Activated CD4-positive, alpha-beta T cell treated with anti-CD3 and anti-CD28 coated beads, Interleukin-2, Interleukin-6, amounts not matched to agents 100 ng/mL and 50 ng/mL, durations not matched to agents 16 hours and 8 hours (primary cell): ENCODE results near the gene USP17L10.
A peak's percentile ranks its signal among the peaks of the same experiment; 100 is the strongest.
"Not testable (repeated sequence)": the region's sequence is repeated elsewhere in the genome, so short reads cannot be mapped to it uniquely, and the experiment has no call there.

ENCODE experiments used
- DNase-seq: peaks from one replicate; pipeline ENCODE4 v3.0.0-alpha.2; 2020

Gene USP17L10, protein sequence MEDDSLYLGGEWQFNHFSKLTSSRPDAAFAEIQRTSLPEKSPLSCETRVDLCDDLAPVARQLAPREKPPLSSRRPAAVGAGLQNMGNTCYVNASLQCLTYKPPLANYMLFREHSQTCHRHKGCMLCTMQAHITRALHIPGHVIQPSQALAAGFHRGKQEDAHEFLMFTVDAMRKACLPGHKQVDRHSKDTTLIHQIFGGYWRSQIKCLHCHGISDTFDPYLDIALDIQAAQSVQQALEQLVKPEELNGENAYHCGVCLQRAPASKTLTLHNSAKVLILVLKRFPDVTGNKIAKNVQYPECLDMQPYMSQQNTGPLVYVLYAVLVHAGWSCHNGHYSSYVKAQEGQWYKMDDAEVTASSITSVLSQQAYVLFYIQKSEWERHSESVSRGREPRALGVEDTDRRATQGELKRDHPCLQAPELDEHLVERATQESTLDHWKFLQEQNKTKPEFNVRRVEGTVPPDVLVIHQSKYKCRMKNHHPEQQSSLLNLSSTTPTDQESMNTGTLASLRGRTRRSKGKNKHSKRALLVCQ

DNA sequence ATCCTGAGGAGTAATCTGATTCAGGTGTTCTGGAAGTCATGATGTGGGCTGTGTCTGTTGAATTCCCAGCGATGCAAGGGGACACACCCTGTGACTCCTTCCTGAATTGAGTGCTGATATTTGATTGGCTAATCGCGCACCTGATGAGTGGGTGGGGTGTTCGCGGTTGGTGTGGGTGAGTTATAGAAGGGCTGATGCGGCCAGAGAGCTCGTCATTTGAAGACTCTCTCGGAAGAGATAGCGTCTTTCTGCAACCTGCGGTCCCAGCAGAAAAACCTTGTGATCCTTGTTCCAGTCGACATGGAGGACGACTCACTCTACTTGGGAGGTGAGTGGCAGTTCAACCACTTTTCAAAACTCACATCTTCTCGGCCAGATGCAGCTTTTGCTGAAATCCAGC is at the start of gene USP17L10:
TSS of gene USP17L10 (plus strand) at position 301 of the 400 bp plus-strand sequence. CDS start at position 301, 0 bp downstream.
- DNase-seq = not testable (repeated sequence)

DNA sequence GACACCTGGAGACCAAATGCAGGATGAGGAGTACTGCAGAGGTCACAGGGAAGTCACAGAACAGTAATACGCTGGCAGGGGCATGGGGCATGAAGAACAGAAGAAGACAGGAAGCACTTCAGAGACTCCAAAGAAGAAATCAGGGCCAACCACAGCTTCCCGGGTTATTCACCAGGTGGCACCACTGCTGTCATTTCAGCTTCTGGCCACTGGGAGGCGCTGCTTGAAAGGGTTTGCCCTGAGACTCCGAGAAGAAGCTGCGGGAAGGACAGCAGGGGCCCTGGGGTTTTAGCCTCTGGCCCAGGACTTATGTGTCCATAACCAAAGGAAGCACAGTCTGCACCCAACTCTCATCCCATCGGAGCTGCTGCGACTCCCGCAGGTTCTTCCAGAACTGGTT is 44.5 kb upstream of the USP17L10 start:
- DNase-seq = not testable (repeated sequence)

DNA sequence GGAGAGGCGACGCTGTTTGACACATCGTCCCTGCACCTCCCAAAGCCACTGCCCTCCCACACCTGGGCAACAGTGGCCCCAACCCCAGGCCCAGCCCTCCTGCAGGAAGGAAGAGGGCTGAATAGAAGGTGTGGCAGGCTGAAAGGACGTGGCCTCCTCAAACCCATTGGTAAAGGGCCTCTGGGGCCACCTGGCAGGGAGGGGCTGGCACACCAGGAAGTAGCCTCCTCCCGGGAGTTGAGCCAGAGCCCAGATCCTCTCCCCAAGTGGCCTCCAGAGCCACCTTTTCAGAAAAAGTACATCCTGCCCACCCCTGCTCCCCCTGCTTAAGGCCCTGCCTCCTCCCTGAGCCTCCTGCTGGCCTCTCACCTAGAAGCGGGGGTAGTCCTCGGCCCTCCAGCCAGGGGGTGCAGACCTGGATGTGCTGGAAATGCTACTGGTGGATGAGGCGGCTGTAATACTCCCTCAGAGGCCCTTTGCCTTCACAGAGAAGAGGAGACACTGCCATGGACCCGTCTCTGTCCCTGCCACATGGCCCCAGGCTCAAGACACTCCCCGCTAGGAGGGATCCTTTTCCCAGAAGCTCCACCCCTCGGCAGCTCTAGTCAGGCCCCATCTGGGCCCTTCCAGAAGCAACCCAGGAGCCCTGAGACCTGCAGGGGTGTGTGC is 40.5 kb upstream of the USP17L10 start, which contains the start of gene FAM90A26:
TSS of gene FAM90A26 (plus strand) at position 619 of the 669 bp plus-strand sequence. CDS start 2,764 bp downstream, outside the sequence.
- DNase-seq = not testable (repeated sequence)

DNA sequence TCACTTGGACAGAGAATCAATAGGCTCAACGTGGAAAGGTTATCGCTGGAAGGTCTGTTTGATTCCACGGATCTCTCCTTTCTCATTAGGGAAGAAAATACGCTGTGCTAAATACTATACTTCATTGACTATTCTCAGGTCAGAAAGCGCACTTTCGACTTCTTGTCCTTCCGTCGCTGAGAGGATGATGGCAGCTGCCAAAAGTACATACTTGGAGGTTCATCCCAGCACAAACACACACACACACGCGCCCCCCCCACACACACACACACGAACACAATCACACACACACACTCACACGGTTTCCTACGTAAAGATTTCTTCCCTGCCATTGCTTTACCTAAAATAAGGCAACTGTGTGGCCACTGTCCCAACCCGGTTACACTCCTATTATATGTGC is 4.2 kb downstream of the USP17L10 start:
- not testable (repeated sequence) for DNase-seq

DNA sequence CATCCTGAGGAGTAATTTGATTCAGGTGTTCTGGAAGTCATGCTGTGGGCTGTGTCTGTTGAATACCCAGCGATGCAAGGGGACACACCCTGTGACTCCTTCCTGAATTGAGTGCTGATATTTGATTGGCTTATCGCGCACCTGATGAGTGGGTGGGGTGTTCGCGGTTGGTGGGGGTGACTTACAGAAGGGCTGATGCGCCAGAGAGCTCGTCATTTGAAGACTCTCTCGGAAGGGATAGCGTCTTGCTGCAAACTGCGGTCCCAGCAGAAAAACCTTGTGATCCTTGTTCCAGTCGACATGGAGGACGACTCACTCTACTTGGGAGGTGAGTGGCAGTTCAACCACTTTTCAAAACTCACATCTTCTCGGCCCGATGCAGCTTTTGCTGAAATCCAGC is 4.6 kb downstream of the USP17L10 start, which contains the start of gene USP17L11:
TSS of gene USP17L11 (plus strand) at position 301 of the 400 bp plus-strand sequence. CDS start at position 301, 0 bp downstream.
- DNase-seq = not testable (repeated sequence)

DNA sequence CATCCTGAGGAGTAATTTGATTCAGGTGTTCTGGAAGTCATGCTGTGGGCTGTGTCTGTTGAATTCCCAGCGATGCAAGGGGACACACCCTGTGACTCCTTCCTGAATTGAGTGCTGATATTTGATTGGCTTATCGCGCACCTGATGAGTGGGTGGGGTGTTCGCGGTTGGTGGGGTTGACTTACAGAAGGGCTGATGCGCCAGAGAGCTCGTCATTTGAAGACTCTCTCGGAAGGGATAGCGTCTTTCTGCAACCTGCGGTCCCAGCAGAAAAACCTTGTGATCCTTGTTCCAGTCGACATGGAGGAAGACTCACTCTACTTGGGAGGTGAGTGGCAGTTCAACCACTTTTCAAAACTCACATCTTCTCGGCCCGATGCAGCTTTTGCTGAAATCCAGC is 9.4 kb downstream of the USP17L10 start, which contains the start of gene USP17L12:
TSS of gene USP17L12 (plus strand) at position 301 of the 400 bp plus-strand sequence. CDS start at position 301, 0 bp downstream.
- DNase-seq = not testable (repeated sequence)

DNA sequence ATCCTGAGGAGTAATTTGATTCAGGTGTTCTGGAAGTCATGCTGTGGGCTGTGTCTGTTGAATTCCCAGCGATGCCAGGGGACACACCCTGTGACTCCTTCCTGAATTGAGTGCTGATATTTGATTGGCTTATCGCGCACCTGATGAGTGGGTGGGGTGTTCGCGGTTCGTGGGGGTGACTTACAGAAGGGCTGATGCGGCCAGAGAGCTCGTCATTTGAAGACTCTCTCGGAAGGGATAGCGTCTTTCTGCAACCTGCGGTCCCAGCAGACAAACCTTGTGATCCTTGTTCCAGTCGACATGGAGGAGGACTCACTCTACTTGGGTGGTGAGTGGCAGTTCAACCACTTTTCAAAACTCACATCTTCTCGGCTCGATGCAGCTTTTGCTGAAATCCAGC is 14.1 kb downstream of the USP17L10 start, which contains the start of gene USP17L13:
TSS of gene USP17L13 (plus strand) at position 301 of the 400 bp plus-strand sequence. CDS start at position 301, 0 bp downstream.
- DNase-seq = not testable (repeated sequence)

DNA sequence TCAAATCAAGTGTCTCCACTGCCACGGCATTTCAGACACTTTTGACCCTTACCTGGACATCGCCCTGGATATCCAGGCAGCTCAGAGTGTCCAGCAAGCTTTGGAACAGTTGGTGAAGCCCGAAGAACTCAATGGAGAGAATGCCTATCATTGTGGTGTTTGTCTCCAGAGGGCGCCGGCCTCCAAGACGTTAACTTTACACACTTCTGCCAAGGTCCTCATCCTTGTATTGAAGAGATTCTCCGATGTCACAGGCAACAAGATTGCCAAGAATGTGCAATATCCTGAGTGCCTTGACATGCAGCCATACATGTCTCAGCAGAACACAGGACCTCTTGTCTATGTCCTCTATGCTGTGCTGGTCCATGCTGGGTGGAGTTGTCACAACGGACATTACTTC is 19.8 kb downstream of the USP17L10 start:
- not testable (repeated sequence) for DNase-seq

DNA sequence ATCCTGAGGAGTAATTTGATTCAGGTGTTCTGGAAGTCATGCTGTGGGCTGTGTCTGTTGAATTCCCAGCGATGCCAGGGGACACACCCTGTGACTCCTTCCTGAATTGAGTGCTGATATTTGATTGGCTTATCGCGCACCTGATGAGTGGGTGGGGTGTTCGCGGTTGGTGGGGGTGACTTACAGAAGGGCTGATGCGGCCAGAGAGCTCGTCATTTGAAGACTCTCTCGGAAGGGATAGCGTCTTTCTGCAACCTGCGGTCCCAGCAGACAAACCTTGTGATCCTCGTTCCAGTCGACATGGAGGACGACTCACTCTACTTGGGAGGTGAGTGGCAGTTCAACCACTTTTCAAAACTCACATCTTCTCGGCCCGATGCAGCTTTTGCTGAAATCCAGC is 23.6 kb downstream of the USP17L10 start, which contains the start of gene USP17L15:
TSS of gene USP17L15 (plus strand) at position 301 of the 400 bp plus-strand sequence. CDS start at position 301, 0 bp downstream.
- not testable (repeated sequence) for DNase-seq

DNA sequence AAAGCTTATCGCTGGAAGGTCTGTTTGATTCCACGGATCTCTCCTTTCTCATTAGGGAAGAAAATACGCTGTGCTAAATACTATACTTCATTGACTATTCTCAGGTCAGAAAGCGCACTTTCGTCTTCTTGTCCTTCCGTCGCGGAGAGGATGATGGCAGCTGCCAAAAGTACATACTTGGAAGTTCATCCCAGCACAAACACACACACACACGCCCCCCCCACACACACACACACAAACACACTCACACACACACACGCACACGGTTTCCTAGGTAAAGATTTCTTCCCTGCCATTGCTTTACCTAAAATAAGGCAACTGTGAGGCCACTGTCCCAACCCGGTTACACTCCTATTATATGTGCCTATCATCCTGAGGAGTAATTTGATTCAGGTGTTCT is 28.0 kb downstream of the USP17L10 start:
- DNase-seq = not testable (repeated sequence)

DNA sequence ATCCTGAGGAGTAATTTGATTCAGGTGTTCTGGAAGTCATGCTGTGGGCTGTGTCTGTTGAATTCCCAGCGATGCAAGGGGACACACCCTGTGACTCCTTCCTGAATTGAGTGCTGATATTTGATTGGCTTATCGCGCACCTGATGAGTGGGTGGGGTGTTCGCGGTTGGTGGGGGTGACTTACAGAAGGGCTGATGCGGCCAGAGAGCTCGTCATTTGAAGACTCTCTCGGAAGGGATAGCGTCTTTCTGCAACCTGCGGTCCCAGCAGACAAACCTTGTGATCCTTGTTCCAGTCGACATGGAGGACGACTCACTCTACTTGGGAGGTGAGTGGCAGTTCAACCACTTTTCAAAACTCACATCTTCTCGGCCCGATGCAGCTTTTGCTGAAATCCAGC is 33.1 kb downstream of the USP17L10 start, which contains the start of gene USP17L17:
TSS of gene USP17L17 (plus strand) at position 301 of the 400 bp plus-strand sequence. CDS start at position 301, 0 bp downstream.
- not testable (repeated sequence) for DNase-seq

DNA sequence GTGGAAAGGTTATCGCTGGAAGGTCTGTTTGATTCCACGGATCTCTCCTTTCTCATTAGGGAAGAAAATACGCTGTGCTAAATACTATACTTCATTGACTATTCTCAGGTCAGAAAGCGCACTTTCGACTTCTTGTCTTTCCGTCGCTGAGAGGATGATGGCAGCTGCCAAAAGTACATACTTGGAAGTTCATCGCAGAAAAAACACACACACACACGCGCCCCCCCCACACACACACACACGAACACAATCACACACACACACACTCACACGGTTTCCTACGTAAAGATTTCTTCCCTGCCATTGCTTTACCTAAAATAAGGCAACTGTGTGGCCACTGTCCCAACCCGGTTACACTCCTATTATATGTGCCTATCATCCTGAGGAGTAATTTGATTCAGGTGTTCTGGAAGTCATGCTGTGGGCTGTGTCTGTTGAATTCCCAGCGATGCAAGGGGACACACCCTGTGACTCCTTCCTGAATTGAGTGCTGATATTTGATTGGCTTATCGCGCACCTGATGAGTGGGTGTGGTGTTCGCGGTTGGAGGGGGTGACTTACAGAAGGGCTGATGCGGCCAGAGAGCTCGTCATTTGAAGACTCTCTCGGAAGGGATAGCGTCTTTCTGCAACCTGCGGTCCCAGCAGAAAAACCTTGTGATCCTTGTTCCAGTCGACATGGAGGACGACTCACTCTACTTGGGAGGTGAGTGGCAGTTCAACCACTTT is 37.7 kb downstream of the USP17L10 start, which contains the start of gene USP17L18:
TSS of gene USP17L18 (plus strand) at position 678 of the 728 bp plus-strand sequence. CDS start at position 678, 0 bp downstream.
- peak; percentile 0 for DNase-seq

DNA sequence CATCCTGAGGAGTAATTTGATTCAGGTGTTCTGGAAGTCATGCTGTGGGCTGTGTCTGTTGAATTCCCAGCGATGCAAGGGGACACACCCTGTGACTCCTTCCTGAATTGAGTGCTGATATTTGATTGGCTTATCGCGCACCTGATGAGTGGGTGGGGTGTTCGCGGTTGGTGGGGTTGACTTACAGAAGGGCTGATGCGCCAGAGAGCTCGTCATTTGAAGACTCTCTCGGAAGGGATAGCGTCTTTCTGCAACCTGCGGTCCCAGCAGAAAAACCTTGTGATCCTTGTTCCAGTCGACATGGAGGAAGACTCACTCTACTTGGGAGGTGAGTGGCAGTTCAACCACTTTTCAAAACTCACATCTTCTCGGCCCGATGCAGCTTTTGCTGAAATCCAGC is 42.6 kb downstream of the USP17L10 start, which contains the start of gene USP17L19:
TSS of gene USP17L19 (plus strand) at position 301 of the 400 bp plus-strand sequence. CDS start at position 301, 0 bp downstream.
- not testable (repeated sequence) for DNase-seq

DNA sequence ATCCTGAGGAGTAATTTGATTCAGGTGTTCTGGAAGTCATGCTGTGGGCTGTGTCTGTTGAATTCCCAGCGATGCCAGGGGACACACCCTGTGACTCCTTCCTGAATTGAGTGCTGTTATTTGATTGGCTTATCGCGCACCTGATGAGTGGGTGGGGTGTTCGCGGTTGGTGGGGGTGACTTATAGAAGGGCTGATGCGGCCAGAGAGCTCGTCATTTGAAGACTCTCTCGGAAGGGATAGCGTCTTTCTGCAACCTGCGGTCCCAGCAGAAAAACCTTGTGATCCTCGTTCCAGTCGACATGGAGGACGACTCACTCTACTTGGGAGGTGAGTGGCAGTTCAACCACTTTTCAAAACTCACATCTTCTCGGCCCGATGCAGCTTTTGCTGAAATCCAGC is 47.4 kb downstream of the USP17L10 start, which contains the start of gene USP17L20:
TSS of gene USP17L20 (plus strand) at position 301 of the 400 bp plus-strand sequence. CDS start at position 301, 0 bp downstream.
- DNase-seq = not testable (repeated sequence)
